CD4-positive, alpha-beta T cell treated with Interleukin-6 for 4 hours (primary cell): ENCODE data around the gene CEP164.
"Not testable (repeated sequence)": the region's sequence is repeated elsewhere in the genome, so short reads cannot be mapped to it uniquely, and the experiment has no call there.

Experiments used
- DNase-seq: peaks from one replicate; pipeline ENCODE4 v3.0.0-alpha.2; 2020; ENCODE audit warnings: mixed read lengths

The CEP164 gene

GRCh38 chr11:117443266-117444186 lies 115.9 kb downstream of the CEP164 start:
- no peak for DNase-seq

- DNase-seq: no peak
Measured at GRCh38 chr11:117444256-117444655, 116.6 kb downstream of the CEP164 start.

- no peak for DNase-seq
Measured at GRCh38 chr11:117444711-117445658, 117.3 kb downstream of the CEP164 start.

- DNase-seq: no peak
Measured at GRCh38 chr11:117449111-117449693, 121.5 kb downstream of the CEP164 start.

GRCh38 chr11:117453886-117454563 lies 126.4 kb downstream of the CEP164 start:
- no peak for DNase-seq

GRCh38 chr11:117454564-117454917 lies 126.9 kb downstream of the CEP164 start:
- no peak for DNase-seq

- DNase-seq: no peak
Measured at GRCh38 chr11:117456027-117456720, 128.5 kb downstream of the CEP164 start.

GRCh38 chr11:117456721-117457029 lies 129.0 kb downstream of the CEP164 start:
- not testable (repeated sequence) for DNase-seq

- no peak for DNase-seq
Measured at GRCh38 chr11:117457031-117457785, 129.6 kb downstream of the CEP164 start.

- no peak for DNase-seq
Measured at GRCh38 chr11:117457835-117458234, 130.2 kb downstream of the CEP164 start.

- no peak for DNase-seq
Measured at GRCh38 chr11:117458275-117459122, 130.8 kb downstream of the CEP164 start.

- no peak for DNase-seq
Measured at GRCh38 chr11:117459123-117459978, 131.7 kb downstream of the CEP164 start.

- DNase-seq: no peak
Measured at GRCh38 chr11:117459979-117460300, 132.3 kb downstream of the CEP164 start.

GRCh38 chr11:117461396-117462182 lies 133.9 kb downstream of the CEP164 start:
- no peak for DNase-seq

- DNase-seq: no peak
Measured at GRCh38 chr11:117462183-117462863, 134.7 kb downstream of the CEP164 start.

- no peak for DNase-seq
Measured at GRCh38 chr11:117462864-117463247, 135.2 kb downstream of the CEP164 start.
